Testis (tissue), 2 donors: ENCODE results near the gene CDC14A.

Experiments
- CTCF ChIP-seq, 3 experiments: fragments of 450-650 bp in 2 of 3; fragments of 200-600 bp in 1 of 3; sonication (generic) in 1 of 3; IDR thresholded peaks; one replicate each; pipeline ENCODE4 v1.5.1; 2016 to 2019; ENCODE audit warnings: antibody characterized with exemption in 3 of 3, mild to moderate bottlenecking in 2 of 3, moderate library complexity in 1 of 3
- POLR2A ChIP-seq: fragments of 450-650 bp; IDR thresholded peaks from one replicate; pipeline ENCODE4 v1.6.1; 2017; ENCODE audit warnings: antibody characterized with exemption, mild to moderate bottlenecking, moderate library complexity

- TF ChIP-seq CTCF (IDR thresholded peaks at IDR 0.05) (no peak), POLR2A (no peak)
Observed at GRCh38 chr1:100344774-100345173, 7.5 kb upstream of the CDC14A start.
